ACC112 (cell line): Measurements from ENCODE around the gene PYGB.
"Not testable (repeated sequence)": the region's sequence is repeated elsewhere in the genome, so short reads cannot be mapped to it uniquely, and the experiment has no call there.

Experiments
- H2AFZ ChIP-seq: fragments of 200-600 bp; sonication (generic); one replicate; pipeline ENCODE4 v1.6.0; 2017; ENCODE audit warnings: antibody characterized with exemption, low read length; ENCODE audit not compliant: unreplicated experiment
- H3K27ac ChIP-seq: fragments of 200-600 bp; sonication (generic); 2 replicates; pipeline ENCODE4 v1.5.1; 2014; ENCODE audit warnings: low read depth, mild to moderate bottlenecking, antibody characterized with exemption, low read length, moderate library complexity
- H3K27me3 ChIP-seq: fragments of 200-600 bp; sonication (generic); 2 replicates; pipeline ENCODE4 v1.6.1; 2014; ENCODE audit warnings: mild to moderate bottlenecking, antibody characterized with exemption, low read length, moderate library complexity, mixed read lengths; ENCODE audit not compliant: insufficient read depth
- H3K36me3 ChIP-seq: fragments of 200-600 bp; sonication (generic); 2 replicates; pipeline ENCODE4 v1.6.1; 2016; ENCODE audit warnings: mild to moderate bottlenecking, antibody characterized with exemption, low read length, moderate library complexity, mixed read lengths; ENCODE audit not compliant: insufficient read depth
- H3K4me1 ChIP-seq: fragments of 200-600 bp; sonication (generic); one replicate; pipeline ENCODE4 v1.6.1; 2016; ENCODE audit warnings: low read length, mixed read lengths; ENCODE audit not compliant: insufficient read depth, unreplicated experiment, control insufficient read depth
- H3K4me3 ChIP-seq: fragments of 200-600 bp; sonication (generic); 2 replicates; pipeline ENCODE4 v1.5.1; 2014; ENCODE audit warnings: mild to moderate bottlenecking, low read depth, low read length
- H3K79me2 ChIP-seq: fragments of 200-600 bp; sonication (generic); one replicate; pipeline ENCODE4 v1.6.0; 2016; ENCODE audit warnings: low read length; ENCODE audit not compliant: control insufficient read depth, unreplicated experiment, insufficient read depth

PYGB gene

GRCh38 chr20:25303292-25304024 is 55.6 kb downstream of the PYGB start:
- H3K4me3 ChIP-seq = no peak overlapping the region
- no peak overlapping the region for H3K27ac ChIP-seq
- peaks cover 1% of the 10 kb centered on the region; the same call in 1 of the 2 replicates for H3K36me3 ChIP-seq
- no peak overlapping the region for H2AFZ ChIP-seq
- H3K79me2 ChIP-seq = no peaks in the 10 kb centered on the region
- H3K4me1 ChIP-seq = peaks cover 20% of the 10 kb centered on the region
- H3K27me3 ChIP-seq = no peaks in the 10 kb centered on the region

GRCh38 chr20:25304025-25304549 is 56.2 kb downstream of the PYGB start:
- Histone ChIP-seq H3K36me3 (no peaks in the 10 kb centered on the region; the same call in 1 of the 2 replicates), H3K4me1 (peaks cover 26% of the 10 kb centered on the region), H3K79me2 (no peaks in the 10 kb centered on the region), H3K4me3 (no peak overlapping the region), H3K27ac (no peak overlapping the region), H2AFZ (no peak overlapping the region), H3K27me3 (no peaks in the 10 kb centered on the region)

- no peak overlapping the region for H2AFZ ChIP-seq
- peaks cover 38% of the 10 kb centered on the region for H3K4me1 ChIP-seq
- no peaks in the 10 kb centered on the region; the same call in 1 of the 2 replicates for H3K36me3 ChIP-seq
- no peaks in the 10 kb centered on the region for H3K79me2 ChIP-seq
- H3K27me3 ChIP-seq = no peaks in the 10 kb centered on the region
- peak overlapping the region; percentile 20; the same call in 1 of the 2 replicates for H3K27ac ChIP-seq
- no peak overlapping the region for H3K4me3 ChIP-seq
Observed at GRCh38 chr20:25306991-25307903, 59.4 kb downstream of the PYGB start.

GRCh38 chr20:25308083-25308491 is 60.2 kb downstream of the PYGB start:
- no peaks in the 10 kb centered on the region for H3K79me2 ChIP-seq
- H3K36me3 ChIP-seq = no peaks in the 10 kb centered on the region; the same call in 1 of the 2 replicates

GRCh38 chr20:25308671-25309394 is 60.9 kb downstream of the PYGB start:
- Histone ChIP-seq H3K36me3 (no peaks in the 10 kb centered on the region), H3K4me3 (0 out of 2 replicates have a peak overlapping the region, but pooled peaks have one; percentile 42), H3K4me1 (peaks cover 41% of the 10 kb centered on the region), H3K27me3 (no peaks in the 10 kb centered on the region), H3K27ac (peak overlapping the region; percentile 99), H2AFZ (no peak overlapping the region), H3K79me2 (no peaks in the 10 kb centered on the region)

More at GRCh38 chr20:25308083-25308491, 60.2 kb downstream of the PYGB start:
- Histone ChIP-seq H3K4me1 (peaks cover 38% of the 10 kb centered on the region), H3K27ac (peak overlapping the region; percentile 99), H3K27me3 (no peaks in the 10 kb centered on the region), H3K4me3 (no peak overlapping the region), H2AFZ (no peak overlapping the region)

GRCh38 chr20:25309395-25310267 is 61.7 kb downstream of the PYGB start:
- Histone ChIP-seq H3K4me3 (peak overlapping the region; percentile 62), H2AFZ (no peak overlapping the region), H3K27me3 (no peaks in the 10 kb centered on the region), H3K36me3 (no peaks in the 10 kb centered on the region), H3K27ac (peak overlapping the region; percentile 99), H3K79me2 (no peaks in the 10 kb centered on the region), H3K4me1 (peaks cover 41% of the 10 kb centered on the region)

GRCh38 chr20:25310268-25310920 is 62.5 kb downstream of the PYGB start:
- Histone ChIP-seq H3K27me3 (no peaks in the 10 kb centered on the region), H2AFZ (no peak overlapping the region), H3K36me3 (no peaks in the 10 kb centered on the region), H3K79me2 (no peaks in the 10 kb centered on the region), H3K4me3 (peak overlapping the region; percentile 62), H3K27ac (peak overlapping the region; percentile 99), H3K4me1 (peaks cover 48% of the 10 kb centered on the region)

- Histone ChIP-seq H3K4me3 (peak overlapping the region; percentile 62), H3K27me3 (no peaks in the 10 kb centered on the region), H3K79me2 (no peaks in the 10 kb centered on the region), H3K27ac (peak overlapping the region; percentile 99), H2AFZ (no peak overlapping the region), H3K36me3 (no peaks in the 10 kb centered on the region), H3K4me1 (peaks cover 55% of the 10 kb centered on the region)
Observed at GRCh38 chr20:25310921-25311728, 63.2 kb downstream of the PYGB start.

- H3K36me3 ChIP-seq, H2AFZ ChIP-seq, H3K27me3 ChIP-seq, H3K27ac ChIP-seq, H3K4me3 ChIP-seq, H3K79me2 ChIP-seq: not testable (repeated sequence)
- peaks cover 55% of the 10 kb centered on the region for H3K4me1 ChIP-seq
Observed at GRCh38 chr20:25312716-25313115, 64.8 kb downstream of the PYGB start.
